Measurements from ENCODE around the gene SLIT3. TPM values are rescaled to one million over a fixed set of nuclear protein-coding genes. Genes with fewer than 3 reads are reported as not detected.

The SLIT3 gene
- total RNA-seq, 1 experiment from 2014 or later: 0.44 TPM

DNA sequence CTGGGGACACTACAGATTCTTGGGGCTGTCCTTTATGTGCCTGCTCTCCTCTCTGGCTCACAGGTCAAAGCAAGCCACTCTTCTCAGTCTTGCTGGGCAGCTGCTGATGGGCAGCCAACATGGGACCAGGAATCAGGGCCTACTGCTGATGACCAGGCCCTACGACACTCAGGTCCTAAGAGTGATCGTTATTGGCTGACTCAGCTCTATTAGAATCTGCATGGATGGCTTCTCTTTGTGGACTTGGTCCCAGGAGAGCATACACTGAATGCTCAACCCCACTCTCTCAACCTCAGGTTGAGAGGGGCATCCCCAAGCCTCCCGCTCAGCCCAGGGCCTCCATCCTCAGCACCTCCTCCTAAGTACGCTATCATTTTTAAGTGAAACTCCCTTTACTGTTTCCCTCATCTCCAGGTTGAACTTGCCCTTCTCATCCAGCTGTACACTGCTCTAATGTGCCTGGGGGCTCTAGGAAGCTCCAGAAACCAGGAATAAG lies 471.0 kb downstream of the SLIT3 start:
- intact Hi-C loops (cut with micrococcal nuclease): no loop called here

DNA sequence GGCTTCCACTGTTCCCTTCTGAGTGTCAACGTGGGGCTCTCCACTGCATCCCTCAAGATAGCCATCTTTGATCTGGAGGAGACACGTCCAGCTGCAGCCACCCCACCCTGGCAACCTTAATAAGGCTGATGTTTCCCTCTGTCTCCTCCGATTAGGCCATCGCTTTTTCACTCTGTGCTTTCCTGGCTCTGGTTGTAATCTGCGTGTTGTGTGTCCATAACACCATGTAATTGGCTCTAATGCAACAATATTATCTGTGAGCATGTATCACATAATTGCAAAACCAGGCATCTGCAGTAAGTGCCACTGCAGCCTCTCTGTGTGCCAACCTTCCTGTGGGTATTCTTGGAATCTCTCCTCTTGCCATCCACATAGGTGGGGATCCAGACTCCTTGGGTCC lies 471.9 kb downstream of the SLIT3 start:
- Histone ChIP-seq H3K9me3 (ENCODE audit: low read length) (no peaks in the 10 kb centered on the region), H3K79me2 (ENCODE audit: low read length) (no peaks in the 10 kb centered on the region), H3K27me3 (ENCODE audit: low read length) (peaks cover 37% of the 10 kb centered on the region; the same call in 1 of the 2 replicates), H3F3A (ENCODE audit: low read length, unreplicated experiment) (no peaks in the 10 kb centered on the region), H3K9me2 (replicated peaks; ENCODE audit: low read length) (no peaks in the 10 kb centered on the region), H3K9ac (ENCODE audit: low read length) (no peak overlapping the region), H4K20me1 (ENCODE audit: low read length) (no peaks in the 10 kb centered on the region), H2AFZ (ENCODE audit: low read length) (no peak overlapping the region), H3K4me2 (ENCODE audit: low read length) (no peak overlapping the region), H3K4me3 (ENCODE audit: low read length) (no peak overlapping the region), H3K36me3 (ENCODE audit: low read depth, low read length) (no peaks in the 10 kb centered on the region), H3K4me1 (ENCODE audit: insufficient read depth, low read length) (no peaks in the 10 kb centered on the region), H3K27ac (ENCODE audit: low read length) (no peak overlapping the region)
- ChIA-PET POLR2A (ENCODE audit: unreplicated experiment) (no interaction called here), CTCF (no interaction called here)
- no peak for ATAC-seq
- TF ChIP-seq, protein P1, sequence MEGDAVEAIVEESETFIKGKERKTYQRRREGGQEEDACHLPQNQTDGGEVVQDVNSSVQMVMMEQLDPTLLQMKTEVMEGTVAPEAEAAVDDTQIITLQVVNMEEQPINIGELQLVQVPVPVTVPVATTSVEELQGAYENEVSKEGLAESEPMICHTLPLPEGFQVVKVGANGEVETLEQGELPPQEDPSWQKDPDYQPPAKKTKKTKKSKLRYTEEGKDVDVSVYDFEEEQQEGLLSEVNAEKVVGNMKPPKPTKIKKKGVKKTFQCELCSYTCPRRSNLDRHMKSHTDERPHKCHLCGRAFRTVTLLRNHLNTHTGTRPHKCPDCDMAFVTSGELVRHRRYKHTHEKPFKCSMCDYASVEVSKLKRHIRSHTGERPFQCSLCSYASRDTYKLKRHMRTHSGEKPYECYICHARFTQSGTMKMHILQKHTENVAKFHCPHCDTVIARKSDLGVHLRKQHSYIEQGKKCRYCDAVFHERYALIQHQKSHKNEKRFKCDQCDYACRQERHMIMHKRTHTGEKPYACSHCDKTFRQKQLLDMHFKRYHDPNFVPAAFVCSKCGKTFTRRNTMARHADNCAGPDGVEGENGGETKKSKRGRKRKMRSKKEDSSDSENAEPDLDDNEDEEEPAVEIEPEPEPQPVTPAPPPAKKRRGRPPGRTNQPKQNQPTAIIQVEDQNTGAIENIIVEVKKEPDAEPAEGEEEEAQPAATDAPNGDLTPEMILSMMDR (conservative IDR thresholded peaks at IDR 0.05; ENCODE audit: low read depth, low read length): no peak
- TF ChIP-seq EZH2 (IDR thresholded peaks at IDR 0.05; ENCODE audit: low read length, unreplicated experiment): no peak
- no peak for TF ChIP-seq EZH2phosphoT487 (IDR thresholded peaks at IDR 0.05; ENCODE audit: borderline replicate concordance, low read length)
- DNase-seq: no peak
- BruUV-seq (replicated peaks): no TSS peak
- intact Hi-C loops (cut with micrococcal nuclease): no loop called here

More for the DNA sequence above, 471.0 kb downstream of the SLIT3 start:
- no TSS peak for BruUV-seq (replicated peaks)
- H3K4me1 ChIP-seq (ENCODE audit: insufficient read depth, low read length): no peaks in the 10 kb centered on the region
- no peaks in the 10 kb centered on the region for H3K79me2 ChIP-seq (ENCODE audit: low read length)
- H3K4me2 ChIP-seq (ENCODE audit: low read length): no peak overlapping the region
- H3K9me2 ChIP-seq (replicated peaks; ENCODE audit: low read length): no peaks in the 10 kb centered on the region
- H3K27ac ChIP-seq (ENCODE audit: low read length): no peak overlapping the region
- H3K9ac ChIP-seq (ENCODE audit: low read length): no peak overlapping the region
- DNase-seq (no peak), ATAC-seq (no peak)
- CTCF ChIA-PET: no interaction called here
- no peaks in the 10 kb centered on the region for H3K36me3 ChIP-seq (ENCODE audit: low read depth, low read length)
- no peaks in the 10 kb centered on the region for H3K9me3 ChIP-seq (ENCODE audit: low read length)
- POLR2A ChIA-PET (ENCODE audit: unreplicated experiment): no interaction called here
- H3K4me3 ChIP-seq (ENCODE audit: low read length): no peak overlapping the region
- no peak for TF ChIP-seq EZH2 (IDR thresholded peaks at IDR 0.05; ENCODE audit: low read length, unreplicated experiment)
- TF ChIP-seq EZH2phosphoT487 (IDR thresholded peaks at IDR 0.05; ENCODE audit: borderline replicate concordance, low read length): no peak
- TF ChIP-seq, protein P1 (conservative IDR thresholded peaks at IDR 0.05; ENCODE audit: low read depth, low read length): no peak
- no peaks in the 10 kb centered on the region for H3F3A ChIP-seq (ENCODE audit: low read length, unreplicated experiment)
- H2AFZ ChIP-seq (ENCODE audit: low read length): no peak overlapping the region
- H4K20me1 ChIP-seq (ENCODE audit: low read length): no peaks in the 10 kb centered on the region
- H3K27me3 ChIP-seq (ENCODE audit: low read length): peaks cover 34% of the 10 kb centered on the region; the same call in 1 of the 2 replicates

DNA sequence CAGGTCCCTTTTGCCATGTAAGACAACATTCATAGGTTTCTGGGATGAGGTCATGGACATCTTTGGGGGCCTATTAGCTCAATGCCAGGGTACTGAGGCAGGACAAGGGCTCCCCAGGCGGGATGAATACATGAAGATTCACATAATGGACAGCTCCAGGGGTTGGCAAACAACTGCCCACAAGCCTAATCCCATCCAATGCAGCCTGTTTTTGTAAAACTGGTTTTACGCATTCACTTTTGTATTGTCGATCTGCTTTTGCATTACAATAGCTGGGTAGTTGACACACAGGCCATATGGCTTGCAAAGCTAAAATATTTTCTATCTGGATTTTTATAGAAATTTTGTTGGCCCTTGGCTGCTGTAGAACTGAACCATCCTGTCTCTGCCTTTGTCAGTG lies 473.3 kb downstream of the SLIT3 start:
- H3K9me3 ChIP-seq (ENCODE audit: low read length): no peaks in the 10 kb centered on the region
- H3K4me3 ChIP-seq (ENCODE audit: low read length): no peak overlapping the region
- H3K4me1 ChIP-seq (ENCODE audit: insufficient read depth, low read length): peaks cover 7% of the 10 kb centered on the region; the same call in 1 of the 2 replicates
- ATAC-seq (no peak), DNase-seq (no peak)
- POLR2A ChIA-PET (ENCODE audit: unreplicated experiment): no interaction called here
- H3K27me3 ChIP-seq (ENCODE audit: low read length): peaks cover 51% of the 10 kb centered on the region
- no TSS peak for BruUV-seq (replicated peaks)
- H3K4me2 ChIP-seq (ENCODE audit: low read length): no peak overlapping the region
- H3F3A ChIP-seq (ENCODE audit: low read length, unreplicated experiment): no peaks in the 10 kb centered on the region
- no peak overlapping the region for H3K9ac ChIP-seq (ENCODE audit: low read length)
- no peaks in the 10 kb centered on the region for H4K20me1 ChIP-seq (ENCODE audit: low read length)
- intact Hi-C loops (cut with micrococcal nuclease): no loop called here
- H3K36me3 ChIP-seq (ENCODE audit: low read depth, low read length): no peaks in the 10 kb centered on the region
- CTCF ChIA-PET: no interaction called here
- H3K27ac ChIP-seq (ENCODE audit: low read length): no peak overlapping the region
- TF ChIP-seq EZH2phosphoT487 (IDR thresholded peaks at IDR 0.05; ENCODE audit: borderline replicate concordance, low read length) (no peak), EZH2 (IDR thresholded peaks at IDR 0.05; ENCODE audit: low read length, unreplicated experiment) (no peak)
- TF ChIP-seq, protein P1 (conservative IDR thresholded peaks at IDR 0.05; ENCODE audit: low read depth, low read length): no peak
- no peaks in the 10 kb centered on the region for H3K79me2 ChIP-seq (ENCODE audit: low read length)
- H3K9me2 ChIP-seq (replicated peaks; ENCODE audit: low read length): no peaks in the 10 kb centered on the region
- no peak overlapping the region for H2AFZ ChIP-seq (ENCODE audit: low read length)

Measured in PC-3 (cell line).